Lower leg skin (tissue), 4 donors: ENCODE measurements around the gene LRRC27. TPM values are rescaled to one million over a fixed set of nuclear protein-coding genes. Genes with fewer than 3 reads are reported as not detected.

ENCODE experiments used
- DNase-seq, 2 donors: peaks; one replicate each; pipeline ENCODE4 v3.0.0-alpha.2; 2019; ENCODE audit warnings: low spot score in 2 of 2
- H3K4me3 ChIP-seq: fragments of 200-600 bp; sonication (generic); 2 replicates; pipeline ENCODE4 v1.5.1; 2017; ENCODE audit warnings: mild to moderate bottlenecking, low read depth; ENCODE audit not compliant: poor library complexity, severe bottlenecking
- CTCF ChIP-seq, 3 donors: fragments of 450-650 bp; IDR thresholded peaks; one replicate each; pipeline ENCODE4 v1.5.1; 2016; ENCODE audit warnings: antibody characterized with exemption in 3 of 3, mild to moderate bottlenecking in 3 of 3, moderate library complexity in 2 of 3
- POLR2A ChIP-seq, 2 donors: fragments of 450-650 bp; IDR thresholded peaks; one replicate each; pipeline ENCODE4 v1.6.1; 2016 to 2017; ENCODE audit warnings: antibody characterized with exemption in 2 of 2, mild to moderate bottlenecking in 1 of 2, moderate library complexity in 1 of 2
- WGBS, 2 donors: methylation state at CpG; one replicate each; pipeline ENCODE4 v1.1.5; 2018; 5-methylcytosine and 5-hydroxymethylcytosine counted together
- intact Hi-C: fragments of 100-400 bp; cut with DNase I; formaldehyde crosslinking; loops from one replicate; pipeline ENCODE4 v1.15.0; 2023; ENCODE audit warnings: low total_unique reads
- total RNA-seq, 4 donors: library from RNA; depleted of rRNA; stranded (reverse); fragments of >200 nt; gene quantifications; one replicate each; pipeline ENCODE4 v1.1.0, GENCODE V29; 2016

Gene LRRC27
- total RNA-seq, 4 donors from 2014 or later: 3.1 to 11.3 (median 8.5) TPM

DNA sequence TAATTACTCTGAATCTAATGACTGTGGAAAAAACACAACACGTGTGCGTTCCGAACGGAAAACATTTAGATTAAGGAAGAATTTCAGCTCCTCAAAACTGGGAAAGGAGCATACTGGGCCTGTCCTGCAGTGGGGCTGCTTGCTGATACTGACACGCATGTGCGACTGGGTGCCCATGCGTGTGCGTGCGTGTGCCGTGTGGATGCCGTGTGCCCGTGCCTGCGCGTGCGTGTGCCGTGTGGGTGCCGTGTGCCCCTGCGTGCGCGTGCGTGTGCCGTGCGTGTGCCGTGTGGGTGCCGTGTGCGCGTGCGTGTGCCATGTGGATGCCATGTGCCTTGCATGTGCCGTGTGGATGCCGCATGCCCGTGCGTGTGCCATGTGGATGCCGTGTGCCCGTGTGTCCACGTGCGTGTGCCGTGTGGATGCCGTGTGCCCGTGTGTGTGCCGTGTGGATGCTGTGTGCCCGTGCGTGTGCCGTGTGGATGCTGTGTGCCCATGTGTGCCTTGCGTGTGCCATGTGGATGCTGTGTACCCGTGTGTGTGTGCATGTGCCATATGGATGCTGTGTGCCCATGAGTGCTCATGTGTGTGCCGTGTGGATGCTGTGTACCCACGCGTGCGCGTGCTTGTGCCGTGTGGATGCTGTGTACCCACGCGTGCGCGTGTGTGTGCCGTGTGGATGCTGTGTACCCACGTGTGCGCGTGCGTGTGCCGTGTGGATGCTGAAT is 93.2 kb downstream of the LRRC27 start:
- no peak overlapping the region for H3K4me3 ChIP-seq
- DNase-seq: no peak
- WGBS, 2 donors: 94 to 96% methylated on average over 54 to 61 of the region's 61 CpGs
- TF ChIP-seq POLR2A (IDR thresholded peaks at IDR 0.05) (no peak), CTCF (IDR thresholded peaks at IDR 0.05) (no peak)
- intact Hi-C loops: no loop called here

DNA sequence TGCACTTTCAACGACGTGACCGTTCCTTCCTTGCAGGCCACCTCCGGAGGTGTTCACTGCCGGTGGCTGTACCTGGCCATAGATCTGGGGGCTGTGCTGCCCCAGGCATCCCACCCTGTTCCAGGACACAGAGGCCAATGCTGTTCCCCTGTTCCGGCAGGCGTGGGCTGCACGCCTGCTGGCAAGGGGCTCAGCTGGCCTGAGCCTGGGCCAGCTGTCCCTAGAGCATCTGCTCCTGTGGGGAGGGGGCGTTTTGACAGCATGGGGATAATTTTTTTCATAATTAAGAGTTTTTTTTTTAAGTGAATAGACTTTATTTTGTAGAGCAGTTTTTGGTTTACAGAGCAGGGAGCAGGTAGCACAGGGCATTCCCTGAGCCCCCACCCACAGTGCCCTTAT is 93.8 kb downstream of the LRRC27 start:
- WGBS, 2 donors: 85 to 92% methylated on average over 9 of the region's 9 CpGs
- no peak overlapping the region for H3K4me3 ChIP-seq
- intact Hi-C loops: no loop called here
- no peak for DNase-seq
- TF ChIP-seq CTCF (IDR thresholded peaks at IDR 0.05): no peak
- TF ChIP-seq POLR2A (IDR thresholded peaks at IDR 0.05): no peak

GRCh38 chr10:132427006-132427771 is 95.2 kb downstream of the LRRC27 start:
- 85 to 86% methylated on average over 10 of the region's 10 CpGs for WGBS, 2 donors
- no peak overlapping the region for H3K4me3 ChIP-seq
- DNase-seq: no peak
- no peak for TF ChIP-seq CTCF (IDR thresholded peaks at IDR 0.05)
- no peak for TF ChIP-seq POLR2A (IDR thresholded peaks at IDR 0.05)
- intact Hi-C loops: no loop called here

DNA sequence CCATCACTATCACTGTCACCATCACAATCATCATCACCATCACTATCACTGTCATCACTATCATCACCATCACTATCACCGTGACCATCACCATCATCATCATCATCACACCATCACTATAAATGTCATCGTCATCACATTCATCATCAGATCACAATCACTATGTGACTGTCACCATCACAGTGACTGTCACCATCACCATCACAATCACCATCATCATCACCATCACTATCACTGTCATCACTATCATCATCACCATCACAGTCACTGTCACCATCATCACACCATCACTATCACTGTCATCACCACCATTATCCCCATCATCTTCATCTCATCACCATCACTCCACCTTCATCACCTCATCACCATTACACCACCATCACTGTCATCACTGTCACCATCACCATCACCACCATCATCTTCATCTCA is 96.0 kb downstream of the LRRC27 start:
- intact Hi-C loops: no loop called here
- H3K4me3 ChIP-seq: no peak overlapping the region
- no peak for DNase-seq
- WGBS, 2 donors: 95 to 96% methylated on average over 2 of the region's 2 CpGs
- TF ChIP-seq POLR2A (IDR thresholded peaks at IDR 0.05) (no peak), CTCF (IDR thresholded peaks at IDR 0.05) (peak in 1 of 3 donors; percentile 38)

DNA sequence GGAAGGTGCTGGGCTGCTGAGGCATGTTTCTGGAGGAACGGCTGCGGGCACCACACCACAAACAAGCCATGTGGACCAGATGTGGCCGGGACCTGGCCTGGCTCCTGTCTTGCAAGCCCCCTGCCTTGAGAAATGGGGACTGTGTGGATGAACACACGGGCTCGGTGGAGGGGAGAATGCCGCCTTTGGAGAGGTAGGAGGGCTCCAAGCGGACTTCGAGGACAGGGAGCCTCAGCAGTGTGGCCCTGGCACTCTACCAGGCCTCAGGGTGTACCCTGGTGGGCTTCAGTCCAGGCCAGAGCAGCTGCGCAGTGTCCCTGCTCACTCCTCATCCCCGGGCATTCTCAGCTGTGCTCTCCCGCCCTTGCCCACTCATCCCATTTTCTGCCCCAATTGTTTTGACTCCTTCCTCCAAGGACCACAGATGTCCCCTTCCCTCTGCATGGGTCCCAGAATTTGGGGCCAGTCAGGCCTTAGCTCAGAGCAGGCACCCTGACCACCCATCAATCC is 96.5 kb downstream of the LRRC27 start:
- TF ChIP-seq CTCF (IDR thresholded peaks at IDR 0.05) (no peak), POLR2A (IDR thresholded peaks at IDR 0.05) (no peak)
- DNase-seq: no peak
- H3K4me3 ChIP-seq: no peak overlapping the region
- WGBS, 2 donors: 97% methylated on average over 11 of the region's 11 CpGs
- intact Hi-C loops: no loop called here

Other genes with a start within 250 kb of the LRRC27 start
- gene DPYSL4, start 145.2 kb upstream of the LRRC27 start, total RNA-seq: 1 to 10 TPM in 2 of 4 donors, not detected in 2; 1.1 to 1.3 TPM
- gene STK32C, start 24.2 kb upstream of the LRRC27 start, total RNA-seq: 1 to 10 TPM; 4.8 to 6.4 (median 5.7) TPM
- gene PWWP2B, start 65.0 kb downstream of the LRRC27 start, total RNA-seq: 10 to 100 TPM; 28.3 to 33.1 (median 28.9) TPM
- gene INPP5A, start 205.6 kb downstream of the LRRC27 start, total RNA-seq: 10 to 100 TPM; 31.2 to 51.8 (median 41.5) TPM